GM21825 (cell line): ENCODE measurements around the gene PADI6.

ENCODE experiments used
- ATAC-seq: cut with Tn5 transposase; IDR thresholded peaks from one replicate; pipeline ENCODE4 v1.9.1; 2021; ENCODE audit warnings: mild to moderate bottlenecking, moderate library complexity; ENCODE audit not compliant: unreplicated experiment

The PADI6 gene

GRCh38 chr1:17356387-17357026, 15.5 kb upstream of the PADI6 start:
- no peak for ATAC-seq

- no peak for ATAC-seq
These were observed 13.4 kb upstream of the PADI6 start for GRCh38 chr1:17358557-17358956.

- ATAC-seq = no peak
These were observed 13.0 kb upstream of the PADI6 start for GRCh38 chr1:17359031-17359430.

DNA sequence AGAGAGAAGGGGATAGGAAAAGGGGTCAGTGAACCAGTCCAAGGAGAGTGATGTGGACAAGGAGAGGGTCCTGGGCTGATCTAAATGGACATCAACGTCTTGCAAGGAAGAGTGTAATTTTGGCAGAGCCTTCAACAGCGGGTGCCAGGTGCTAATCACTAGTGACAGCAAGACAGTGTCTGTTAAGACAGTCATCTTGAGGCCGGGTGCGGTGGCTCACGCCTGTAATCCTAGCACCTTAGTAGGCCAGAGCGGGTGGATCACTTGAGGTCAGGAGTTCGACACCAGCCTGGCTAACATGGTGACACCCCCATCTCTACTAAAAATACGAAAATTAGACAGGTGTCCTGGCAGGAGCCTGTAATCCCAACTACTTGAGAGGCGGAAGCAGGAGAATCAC, 12.2 kb upstream of the PADI6 start:
- ATAC-seq = no peak

DNA sequence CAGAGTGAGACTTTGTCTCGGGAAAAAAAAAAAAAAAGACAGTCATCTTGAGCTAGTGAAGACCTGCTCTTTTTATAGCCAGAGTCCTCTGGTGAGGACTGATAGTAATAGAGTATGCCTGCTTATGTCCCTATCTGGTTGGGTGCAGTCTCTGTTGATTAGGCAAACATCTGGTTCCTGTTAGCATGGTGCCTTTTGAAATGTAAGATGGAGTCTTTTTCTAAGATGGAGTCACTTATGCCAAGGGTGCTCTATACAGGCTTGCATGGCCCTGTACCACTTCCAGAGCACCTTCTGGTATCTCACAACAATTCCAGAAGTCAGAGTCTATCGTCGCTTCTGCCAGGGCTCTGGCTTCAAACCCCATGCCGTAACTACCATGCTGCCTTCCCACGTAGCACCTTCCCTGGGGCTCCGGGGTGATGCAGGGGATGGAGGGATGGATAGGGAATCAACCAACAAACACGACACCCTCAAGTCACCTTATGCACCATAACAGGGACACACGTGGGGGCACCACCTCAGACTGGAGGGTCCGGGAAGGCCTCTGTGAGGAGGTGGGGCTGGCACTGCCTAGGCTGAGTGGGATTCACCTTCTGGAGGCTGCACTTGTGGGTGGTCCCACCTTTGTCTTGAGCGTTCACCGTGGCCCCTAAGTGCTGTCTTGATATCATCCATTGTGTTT, 11.6 kb upstream of the PADI6 start:
- no peak for ATAC-seq

GRCh38 chr1:17361687-17362086, 10.3 kb upstream of the PADI6 start:
- ATAC-seq = no peak

DNA sequence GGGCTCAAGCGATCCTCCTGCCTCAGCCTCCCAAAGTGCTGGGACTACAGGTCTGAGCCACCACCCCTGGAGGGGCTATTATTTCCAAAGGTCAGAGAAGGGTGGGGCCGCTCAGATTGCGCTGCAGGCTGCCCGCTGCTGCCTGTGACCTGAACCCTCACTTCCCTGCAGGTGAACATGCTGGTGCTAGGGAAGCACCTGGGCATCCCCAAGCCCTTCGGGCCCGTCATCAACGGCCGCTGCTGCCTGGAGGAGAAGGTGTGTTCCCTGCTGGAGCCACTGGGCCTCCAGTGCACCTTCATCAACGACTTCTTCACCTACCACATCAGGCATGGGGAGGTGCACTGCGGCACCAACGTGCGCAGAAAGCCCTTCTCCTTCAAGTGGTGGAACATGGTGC, 8.6 kb upstream of the PADI6 start:
- ATAC-seq = no peak

DNA sequence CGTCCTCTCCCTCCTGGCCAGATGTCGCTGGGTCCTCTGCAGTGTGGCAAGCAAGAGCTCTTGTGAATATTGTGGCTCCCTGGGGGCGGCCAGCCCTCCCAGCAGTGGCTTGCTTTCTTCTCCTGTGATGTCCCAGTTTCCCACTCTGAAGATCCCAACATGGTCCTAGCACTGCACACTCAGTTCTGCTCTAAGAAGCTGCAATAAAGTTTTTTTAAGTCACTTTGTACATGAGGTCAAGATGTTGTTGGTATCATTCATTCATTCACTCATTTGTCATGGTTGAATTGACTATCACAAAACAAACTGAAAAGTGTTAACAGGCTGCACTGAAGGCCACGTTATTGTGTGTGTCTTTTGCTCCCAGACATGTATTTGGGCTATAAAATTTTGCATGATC, 8.2 kb upstream of the PADI6 start:
- no peak for ATAC-seq

GRCh38 chr1:17365293-17365692, 6.7 kb upstream of the PADI6 start:
- no peak for ATAC-seq

GRCh38 chr1:17369466-17369865, 2.5 kb upstream of the PADI6 start:
- ATAC-seq = no peak

GRCh38 chr1:17370618-17371017, 1.4 kb upstream of the PADI6 start:
- no peak for ATAC-seq

GRCh38 chr1:17372955-17373354, 959 bp downstream of the PADI6 start:
- ATAC-seq = no peak

- ATAC-seq = no peak
These were observed 3.7 kb downstream of the PADI6 start for GRCh38 chr1:17375651-17376050.

- ATAC-seq = no peak
These were observed 5.4 kb downstream of the PADI6 start for GRCh38 chr1:17377325-17377953.

DNA sequence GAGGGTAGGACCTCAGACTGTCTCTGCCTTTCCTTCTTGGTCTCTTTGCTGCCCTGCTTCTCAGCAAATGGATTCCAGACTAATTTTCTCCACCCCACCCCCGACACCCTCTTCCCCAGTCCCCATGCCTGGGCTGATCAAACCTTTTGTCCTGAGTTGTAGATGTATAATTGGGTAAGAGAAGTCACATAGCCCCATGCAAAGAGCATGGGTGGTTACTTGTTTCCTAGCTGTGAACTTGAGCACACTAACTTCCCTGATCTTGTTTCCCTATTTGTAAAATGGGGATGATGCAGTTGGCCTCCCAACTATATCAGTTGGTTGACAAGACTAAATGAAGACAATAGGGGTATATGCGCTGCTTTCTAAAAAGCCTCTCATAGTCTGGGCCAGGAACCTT, 9.2 kb downstream of the PADI6 start:
- ATAC-seq = no peak

GRCh38 chr1:17392199-17392740, 20.3 kb downstream of the PADI6 start:
- ATAC-seq = no peak

- no peak for ATAC-seq
These were observed 21.2 kb downstream of the PADI6 start for GRCh38 chr1:17393230-17393629.

GRCh38 chr1:17397910-17398695, 26.1 kb downstream of the PADI6 start:
- ATAC-seq = no peak

DNA sequence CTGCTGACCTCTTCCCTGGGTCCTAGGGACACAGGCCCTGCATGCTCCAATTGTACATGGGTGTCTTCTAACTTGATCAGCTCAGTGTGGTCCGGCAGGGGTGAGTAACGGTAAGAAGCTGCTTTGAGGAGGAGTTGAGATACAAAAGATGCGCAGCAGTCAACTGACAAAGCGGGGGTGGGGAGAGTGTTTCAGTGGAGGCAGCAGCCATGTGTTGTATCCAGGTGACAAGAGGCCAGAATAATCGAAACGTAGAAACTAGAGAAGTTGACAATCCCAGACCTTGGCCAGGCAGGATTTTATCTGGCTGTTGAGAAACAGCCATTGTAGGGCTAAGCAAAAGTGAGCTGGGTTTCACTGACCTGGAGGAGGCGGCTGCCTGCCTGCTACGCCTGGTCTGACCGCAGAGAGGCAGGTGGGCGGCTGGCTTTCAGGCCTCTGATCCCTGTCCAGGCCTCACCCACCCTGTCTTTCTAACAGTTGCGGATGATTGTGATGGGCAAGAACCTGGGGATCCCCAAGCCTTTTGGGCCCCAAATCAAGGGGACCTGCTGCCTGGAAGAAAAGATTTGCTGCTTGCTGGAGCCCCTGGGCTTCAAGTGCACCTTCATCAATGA, 28.8 kb downstream of the PADI6 start:
- no peak for ATAC-seq

- no peak for ATAC-seq
These were observed 29.8 kb downstream of the PADI6 start for GRCh38 chr1:17401841-17402240.

- ATAC-seq = no peak
These were observed 31.1 kb downstream of the PADI6 start for GRCh38 chr1:17403081-17403480.
